ENCODE results near the gene KRT38. TPM values are rescaled to one million over a fixed set of nuclear protein-coding genes. Genes with fewer than 3 reads are reported as not detected.

KRT38 gene
- total and polyA plus RNA-seq, 4 donors: not detected

DNA sequence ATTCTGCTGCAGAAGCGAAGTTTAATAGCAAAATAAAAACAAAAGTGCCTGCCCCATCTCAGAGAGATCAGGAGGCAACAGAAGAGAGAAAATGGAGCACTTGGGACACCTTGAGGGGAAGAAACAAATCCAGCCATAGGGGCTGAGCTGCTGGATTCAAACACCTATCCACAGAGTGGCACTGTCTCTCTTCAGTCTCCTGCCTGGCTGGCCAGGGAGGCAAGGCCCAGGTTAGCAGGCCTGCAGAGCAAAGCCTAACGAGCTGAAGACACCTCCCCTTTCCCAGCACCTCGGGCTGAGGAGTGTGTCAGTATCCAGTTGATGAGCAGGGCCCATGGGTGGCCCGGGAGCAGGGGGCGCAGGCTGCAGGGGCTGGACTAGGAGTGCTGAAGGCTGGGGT lies 34.6 kb downstream of the KRT38 start:
- TF ChIP-seq, protein P1, sequence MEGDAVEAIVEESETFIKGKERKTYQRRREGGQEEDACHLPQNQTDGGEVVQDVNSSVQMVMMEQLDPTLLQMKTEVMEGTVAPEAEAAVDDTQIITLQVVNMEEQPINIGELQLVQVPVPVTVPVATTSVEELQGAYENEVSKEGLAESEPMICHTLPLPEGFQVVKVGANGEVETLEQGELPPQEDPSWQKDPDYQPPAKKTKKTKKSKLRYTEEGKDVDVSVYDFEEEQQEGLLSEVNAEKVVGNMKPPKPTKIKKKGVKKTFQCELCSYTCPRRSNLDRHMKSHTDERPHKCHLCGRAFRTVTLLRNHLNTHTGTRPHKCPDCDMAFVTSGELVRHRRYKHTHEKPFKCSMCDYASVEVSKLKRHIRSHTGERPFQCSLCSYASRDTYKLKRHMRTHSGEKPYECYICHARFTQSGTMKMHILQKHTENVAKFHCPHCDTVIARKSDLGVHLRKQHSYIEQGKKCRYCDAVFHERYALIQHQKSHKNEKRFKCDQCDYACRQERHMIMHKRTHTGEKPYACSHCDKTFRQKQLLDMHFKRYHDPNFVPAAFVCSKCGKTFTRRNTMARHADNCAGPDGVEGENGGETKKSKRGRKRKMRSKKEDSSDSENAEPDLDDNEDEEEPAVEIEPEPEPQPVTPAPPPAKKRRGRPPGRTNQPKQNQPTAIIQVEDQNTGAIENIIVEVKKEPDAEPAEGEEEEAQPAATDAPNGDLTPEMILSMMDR (IDR thresholded peaks at IDR 0.05; ENCODE audit: control extremely low read depth, extremely low read depth): no peak

DNA sequence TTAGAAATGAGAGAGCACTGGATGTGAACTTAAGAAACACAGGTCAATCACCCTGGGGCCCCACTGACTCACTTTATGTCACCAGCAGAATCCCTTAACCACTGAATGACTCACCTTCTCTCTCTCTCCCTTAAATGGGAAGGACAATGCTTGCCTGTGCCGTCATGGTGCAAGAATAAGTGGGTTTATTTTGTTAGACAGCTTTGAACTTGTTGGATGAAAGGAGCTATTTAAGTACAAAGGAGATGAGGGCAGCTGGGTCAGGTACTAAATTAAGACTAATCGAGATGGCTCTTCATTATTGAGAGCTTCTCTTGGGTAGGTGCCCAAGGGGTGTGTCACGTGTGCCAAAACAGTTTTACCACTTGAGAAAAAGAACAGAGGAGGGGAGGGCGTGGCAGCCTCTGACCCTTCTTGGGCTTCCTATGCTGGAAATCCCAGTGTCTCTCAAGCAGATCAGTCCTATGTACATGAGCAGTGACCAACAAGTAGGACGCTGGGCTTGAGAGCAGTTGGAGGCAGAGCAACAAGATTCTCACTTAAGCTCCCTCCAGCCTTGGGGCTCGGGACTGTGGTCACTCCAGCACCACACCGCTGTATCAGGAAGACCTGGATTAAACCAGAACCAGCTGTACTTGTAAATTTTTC lies 36.6 kb downstream of the KRT38 start:
- Histone ChIP-seq H3K4me1 (ENCODE audit: control insufficient read depth in 5 of 5, insufficient read depth in 5 of 5, low read length in 5 of 5) (no peaks in the 10 kb centered on the region), H3K27ac (ENCODE audit: low read depth in 1 of 2, low read length in 1 of 2) (no peak overlapping the region), H3K9me3 (ENCODE audit: control insufficient read depth in 4 of 4, insufficient read depth in 3 of 4, low read length in 3 of 4) (no peaks in the 10 kb centered on the region), H3K9ac (ENCODE audit: insufficient read depth in 1 of 2, low read length in 2 of 2) (no peak overlapping the region), H3K36me3 (ENCODE audit: control insufficient read depth in 4 of 4, insufficient read depth in 4 of 4, low read length in 4 of 4) (no peaks in the 10 kb centered on the region), H3K27me3 (ENCODE audit: control insufficient read depth in 3 of 3, insufficient read depth in 3 of 3, low read length in 2 of 3) (no peaks in the 10 kb centered on the region), H3K4me3 (peak overlapping the region; percentile 1)
- WGBS, 2 donors: 53 to 67% methylated on average over 7 of the region's 7 CpGs
- DNase-seq (no peak), ATAC-seq (ENCODE audit: insufficient read depth, low FRiP score) (no peak)
- TF ChIP-seq, protein P1 (IDR thresholded peaks at IDR 0.05; ENCODE audit: control extremely low read depth, extremely low read depth): no peak

More for the DNA sequence above, 34.6 kb downstream of the KRT38 start:
- WGBS, 2 donors: 60 to 65% methylated on average over 5 of the region's 5 CpGs
- Histone ChIP-seq H3K27ac (ENCODE audit: low read depth in 1 of 2, low read length in 1 of 2) (no peak overlapping the region), H3K9ac (ENCODE audit: insufficient read depth in 1 of 2, low read length in 2 of 2) (no peak overlapping the region), H3K36me3 (ENCODE audit: control insufficient read depth in 4 of 4, insufficient read depth in 4 of 4, low read length in 4 of 4) (no peaks in the 10 kb centered on the region), H3K4me3 (no peak overlapping the region), H3K27me3 (ENCODE audit: control insufficient read depth in 3 of 3, insufficient read depth in 3 of 3, low read length in 2 of 3) (no peaks in the 10 kb centered on the region), H3K4me1 (ENCODE audit: control insufficient read depth in 5 of 5, insufficient read depth in 5 of 5, low read length in 5 of 5) (no peaks in the 10 kb centered on the region), H3K9me3 (ENCODE audit: control insufficient read depth in 4 of 4, insufficient read depth in 3 of 4, low read length in 3 of 4) (no peaks in the 10 kb centered on the region)
- DNase-seq (no peak), ATAC-seq (ENCODE audit: insufficient read depth, low FRiP score) (no peak)

DNA sequence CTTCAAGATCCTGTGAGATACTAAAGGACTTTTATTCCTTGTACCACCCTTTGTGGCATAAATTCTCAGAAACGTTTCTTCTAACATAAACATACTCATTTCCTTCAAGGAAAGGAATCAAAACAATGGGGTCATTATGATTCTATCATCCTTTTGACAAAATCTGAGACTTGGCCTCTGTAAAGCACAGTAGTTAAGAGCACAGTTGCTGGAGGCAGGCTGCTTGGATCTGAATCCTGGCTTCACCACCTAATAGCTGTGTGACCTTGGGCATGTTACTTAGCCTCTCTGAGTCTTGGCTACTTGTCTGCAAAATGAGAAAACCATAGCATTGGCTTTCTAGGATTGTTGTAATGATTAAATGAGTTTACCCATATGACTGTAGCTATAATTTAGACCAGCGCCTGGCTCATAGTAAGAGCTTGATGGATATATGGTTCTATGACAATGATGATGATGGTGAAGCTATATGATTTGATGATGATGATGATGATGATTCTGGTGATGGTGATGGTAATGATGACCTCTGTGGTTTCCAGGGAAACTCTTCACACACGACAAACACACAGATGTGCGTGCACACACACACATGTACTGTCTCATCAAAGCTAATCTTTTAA lies 37.3 kb downstream of the KRT38 start:
- ATAC-seq (ENCODE audit: insufficient read depth, low FRiP score) (no peak), DNase-seq (no peak)
- Histone ChIP-seq H3K9ac (ENCODE audit: insufficient read depth in 1 of 2, low read length in 2 of 2) (no peak overlapping the region), H3K4me3 (peak overlapping the region; percentile 1), H3K27me3 (ENCODE audit: control insufficient read depth in 3 of 3, insufficient read depth in 3 of 3, low read length in 2 of 3) (no peaks in the 10 kb centered on the region), H3K27ac (ENCODE audit: low read depth in 1 of 2, low read length in 1 of 2) (no peak overlapping the region), H3K4me1 (ENCODE audit: control insufficient read depth in 5 of 5, insufficient read depth in 5 of 5, low read length in 5 of 5) (no peaks in the 10 kb centered on the region), H3K9me3 (ENCODE audit: control insufficient read depth in 4 of 4, insufficient read depth in 3 of 4, low read length in 3 of 4) (no peaks in the 10 kb centered on the region), H3K36me3 (ENCODE audit: control insufficient read depth in 4 of 4, insufficient read depth in 4 of 4, low read length in 4 of 4) (no peaks in the 10 kb centered on the region)
- WGBS, 2 donors: 70 to 76% methylated on average over 4 of the region's 4 CpGs
- TF ChIP-seq, protein P1 (IDR thresholded peaks at IDR 0.05; ENCODE audit: control extremely low read depth, extremely low read depth): no peak

All from lung (tissue), 12 donors.